K562 (cell line): ENCODE results near the gene HMGCL. TPM values are rescaled to one million over a fixed set of nuclear protein-coding genes. Genes with fewer than 3 reads are reported as not detected.

Source experiments
- ATAC-seq: fragments of 200-7000 bp; cut with Tn5 transposase; 3 replicates; pipeline ENCODE4 v1.9.1; 2020; ENCODE audit warnings: moderate library complexity
- BruUV-seq: library from RNA; stranded (reverse); fragments of 400-500 nt; replicated peaks from 2 replicates; lab custom pipeline; 2021; lab: Mats Ljungman, UMichigan
- CTCF ChIA-PET: fragments of 300-600 bp; formaldehyde crosslinking; extraction: SDS; loops from one replicate; lab custom pipeline; 2021; ENCODE audit warnings: low intra/inter-chr PET ratio; lab: Yijun Ruan, JAX
- POLR2A ChIA-PET: fragments of 300-600, 350-650 bp; sonication (Branson Sonifier 250); formaldehyde crosslinking; extraction: SDS; loops from one replicate; lab custom pipeline; 2021; ENCODE audit warnings: antibody characterized with exemption, inconsistent platforms; lab: Yijun Ruan, JAX
- DNase-seq, 4 experiments: peaks; one replicate each; pipeline versions ENCODE4 v3.0.0 to v3.0.0-alpha.2; 2011 to 2018; ENCODE audit warnings: low spot score in 3 of 4, mixed read lengths in 3 of 4; ENCODE audit errors: extremely low read depth in 1 of 4
- FAIRE-seq: peaks from 2 replicates; lab custom pipeline; 2011; peaks lifted over from hg19 to GRCh38; lab: Jason Lieb, UNC
- H2AFZ ChIP-seq: 2 replicates; pipeline ENCODE4 v1.6.0; 2011; ENCODE audit warnings: low read depth, low read length, control low read depth, inconsistent platforms
- H3K27ac ChIP-seq: fragments of 200-600 bp; 3 replicates; pipeline ENCODE4 v1.8.0; 2011; ENCODE audit warnings: low read depth, mild to moderate bottlenecking, control low read depth, inconsistent platforms, low read length, moderate library complexity, mixed read lengths; ENCODE audit errors: extremely low read depth
- H3K27me3 ChIP-seq, 2 experiments: fragments of 300-600 bp in 1 of 2; 2 replicates in 1 of 2; 3 replicates in 1 of 2; pipeline versions ENCODE4 v1.6.0 to v1.8.0; 2011; ENCODE audit warnings: inconsistent platforms in 2 of 2, low read length in 2 of 2, mild to moderate bottlenecking in 1 of 2, mixed read lengths in 1 of 2, moderate library complexity in 1 of 2; ENCODE audit not compliant: control insufficient read depth in 2 of 2, insufficient read depth in 2 of 2
- H3K36me3 ChIP-seq: fragments of 300-600 bp; 3 replicates; pipeline ENCODE4 v1.8.0; 2011; ENCODE audit warnings: mild to moderate bottlenecking, low read length, inconsistent platforms; ENCODE audit not compliant: control insufficient read depth, insufficient read depth
- H3K4me1 ChIP-seq, 2 experiments: fragments of 200-600 bp in 1 of 2; replicated peaks in 1 of 2; 2 replicates in 1 of 2; 3 replicates in 1 of 2; pipeline versions ENCODE4 v1.5.1 to v1.8.0; 2011; ENCODE audit warnings: inconsistent platforms in 2 of 2, low read length in 2 of 2, mild to moderate bottlenecking in 1 of 2, mixed read lengths in 1 of 2, moderate library complexity in 1 of 2; ENCODE audit not compliant: control insufficient read depth in 2 of 2, insufficient read depth in 2 of 2
- H3K4me2 ChIP-seq: 2 replicates; pipeline ENCODE4 v1.6.1; 2011; ENCODE audit warnings: low read length, control low read depth, inconsistent platforms, mixed read lengths; ENCODE audit not compliant: insufficient read depth
- H3K4me3 ChIP-seq: fragments of 200-600 bp; sonication (generic), shearing (Covaris generic); 2 replicates; pipeline ENCODE4 v1.5.1; 2016; ENCODE audit warnings: control low read depth, inconsistent platforms
- H3K79me2 ChIP-seq: fragments of 200-600 bp; 3 replicates; pipeline ENCODE4 v1.8.0; 2011; ENCODE audit warnings: low read length, inconsistent platforms; ENCODE audit not compliant: control insufficient read depth, insufficient read depth
- H3K9ac ChIP-seq, 2 experiments: 2 replicates each; pipeline versions ENCODE4 v1.6.0 to v1.6.1; 2011; ENCODE audit warnings: low read depth in 2 of 2, low read length in 2 of 2, control low read depth in 1 of 2, inconsistent platforms in 1 of 2, mild to moderate bottlenecking in 1 of 2, mixed read lengths in 1 of 2; ENCODE audit not compliant: insufficient read depth in 1 of 2
- H3K9me1 ChIP-seq: one replicate; pipeline ENCODE4 v1.6.0; 2011; ENCODE audit warnings: inconsistent platforms, mild to moderate bottlenecking, low read length, moderate library complexity; ENCODE audit not compliant: control insufficient read depth, insufficient read depth
- H3K9me3 ChIP-seq: replicated peaks from 2 replicates; pipeline ENCODE4 v1.5.1; 2011; ENCODE audit warnings: low read depth, low read length, inconsistent platforms; ENCODE audit not compliant: control insufficient read depth, insufficient read depth
- H4K20me1 ChIP-seq: replicated peaks from 2 replicates; pipeline ENCODE4 v1.6.1; 2011; ENCODE audit warnings: low read length, inconsistent platforms, mixed read lengths; ENCODE audit not compliant: control insufficient read depth, insufficient read depth
- E2F3 ChIP-seq: fragments of 250-450 bp; sonication (Bioruptor Pico); IDR thresholded peaks from 2 replicates; pipeline ENCODE4 v1.4.0; 2020; ENCODE audit warnings: mild to moderate bottlenecking
- ELF4 ChIP-seq: fragments of 450-650 bp; formaldehyde crosslinking; IDR thresholded peaks from 2 replicates; pipeline ENCODE4 v1.4.0; 2022; ENCODE audit warnings: missing genetic modification characterization
- ETS2 ChIP-seq: IDR thresholded peaks from 2 replicates; pipeline ENCODE4 v1.6.1; 2016; ENCODE audit warnings: borderline replicate concordance, missing genetic modification characterization, mild to moderate bottlenecking, moderate library complexity, missing compliant biosample characterization; ENCODE audit not compliant: poor library complexity, severe bottlenecking
- GABPA ChIP-seq: fragments of 200-800 bp; sonication (Bioruptor generic); conservative IDR thresholded peaks from 2 replicates; pipeline ENCODE4 v1.6.1; 2016; ENCODE audit warnings: low read depth, missing genetic modification characterization, missing compliant biosample characterization
- KLF6 ChIP-seq: fragments of 250-450 bp; sonication (Bioruptor Pico); IDR thresholded peaks from 2 replicates; pipeline ENCODE4 v1.4.0; 2020; ENCODE audit warnings: mild to moderate bottlenecking, moderate library complexity, borderline replicate concordance
- NEUROD1 ChIP-seq: fragments of 150-350 bp; IDR thresholded peaks from 2 replicates; pipeline ENCODE4 v1.6.1; 2014; ENCODE audit warnings: borderline replicate concordance, low read length, low read depth; ENCODE audit not compliant: partially characterized antibody
- OTX1 ChIP-seq: fragments of 450-650 bp; formaldehyde crosslinking; IDR thresholded peaks from 2 replicates; pipeline ENCODE4 v1.4.0; 2022; ENCODE audit warnings: mild to moderate bottlenecking
- SNIP1 ChIP-seq: fragments of 450-650 bp; IDR thresholded peaks from 2 replicates; pipeline ENCODE4 v1.7.1; 2017; ENCODE audit warnings: low read depth, mild to moderate bottlenecking
- SP1 ChIP-seq: sonication (generic); formaldehyde crosslinking; IDR thresholded peaks from 2 replicates; pipeline ENCODE4 v1.8.1; 2022; ENCODE audit warnings: mild to moderate bottlenecking, missing genetic modification reagents
- TAL1 ChIP-seq: fragments of 450-650 bp; IDR thresholded peaks from 2 replicates; pipeline ENCODE4 v1.6.1; 2016; ENCODE audit warnings: mild to moderate bottlenecking
- THAP12 ChIP-seq: fragments of 250-450 bp; sonication (Bioruptor Pico); IDR thresholded peaks from 2 replicates; pipeline ENCODE4 v1.9.0; 2021; ENCODE audit warnings: mild to moderate bottlenecking, inconsistent platforms
- TRIM24 ChIP-seq, 2 experiments: fragments of 450-650 bp; IDR thresholded peaks; 2 replicates each; pipeline ENCODE4 v1.6.1; 2016
- U2AF1 ChIP-seq: fragments of 200-400 bp; formaldehyde crosslinking; optimal IDR thresholded peaks from 2 replicates; pipeline ENCODE3; 2017; ENCODE audit warnings: mild to moderate bottlenecking, low read depth, low read length, moderate library complexity
- ZNF589 ChIP-seq: fragments of 200-800 bp; sonication (Bioruptor generic); IDR thresholded peaks from 2 replicates; pipeline ENCODE4 v1.6.1; 2016; ENCODE audit warnings: low read depth, missing genetic modification characterization, missing compliant biosample characterization
- ZNF592 ChIP-seq: fragments of 450-650 bp; IDR thresholded peaks from 2 replicates; pipeline ENCODE4 v1.6.1; 2017; ENCODE audit warnings: antibody characterized with exemption, mild to moderate bottlenecking
- WGBS: fragments of 100-300 bp; shearing (Covaris generic); methylation state at CpG from one replicate; pipeline ENCODE4 v1.1.6; 2016; ENCODE audit warnings: low coverage, mixed read lengths; ENCODE audit not compliant: insufficient coverage; ENCODE audit errors: missing lambda C conversion rate; 5-methylcytosine and 5-hydroxymethylcytosine counted together
- in situ Hi-C: fragments of 300-500 bp; cut with MboI; formaldehyde crosslinking; loops from 4 replicates; pipeline ENCODE4 v1.15.0; 2018; ENCODE audit warnings: inconsistent platforms, mixed read lengths
- intact Hi-C: fragments of 100-400 bp; cut with micrococcal nuclease; formaldehyde crosslinking; loops from 2 replicates; pipeline ENCODE4 v1.14.2; 2022
- polyA plus RNA-seq, 8 experiments: library from polyadenylated mRNA; depleted of rRNA in 4 of 8; stranded (reverse) in 5 of 8; unstranded in 3 of 8; fragments of >200 nt; fragmentation: Nextera tagmentation in 2 of 8; fragmentation: Illumina TruSeq in 1 of 8; extraction: Ambion mirVana in 2 of 8; extraction: Trizol in 1 of 8; gene quantifications; 2 replicates each; pipeline versions ENCODE4 v1.2.1 to v1.2.3, GENCODE V29; 2011 to 2014; ENCODE audit warnings: inconsistent platforms in 1 of 8, missing spikeins in 1 of 8
- total RNA-seq, 7 experiments: library from RNA; depleted of rRNA in 6 of 7; stranded (reverse); fragments of >200 nt in 6 of 7; fragmentation: Illumina TruSeq in 2 of 7; extraction: Trizol in 2 of 7; gene quantifications; 2 replicates each; pipeline versions ENCODE4 v1.2.1 to v1.2.3, GENCODE V29; 2011 to 2021; ENCODE audit warnings: low replicate concordance in 1 of 7

The HMGCL gene
- total and polyA plus RNA-seq, 9 of the 15 experiments (the other 6 are each of a cell fraction or from before 2014, with no cell fraction given), result 18.0 to 82.2 (median 24.2) TPM

- intact Hi-C loops (no loop called here), in situ Hi-C loops (no loop called here)
- Histone ChIP-seq H3K4me2 (peak within 1 kb of the TSS; percentile 98), H3K9me1 (no peaks in the 10 kb centered on the region), H3K27ac (peak within 1 kb of the TSS; percentile 90), H4K20me1 (peaks cover 3% of the 10 kb centered on the region; the same call in 1 of the 2 replicates), H2AFZ (peak within 1 kb of the TSS; percentile 82), H3K36me3 (peaks cover 60% of the 10 kb centered on the region), H3K9ac (peak within 1 kb of the TSS; percentile 72 to 92), H3K4me3 (peak within 1 kb of the TSS; percentile 58), H3K27me3 (no peaks in the 10 kb centered on the region), H3K9me3 (no peaks in the 10 kb centered on the region), H3K4me1 (peaks cover 31 to 49% of the 10 kb centered on the region in 2 experiments), H3K79me2 (peaks cover 30% of the 10 kb centered on the region)
- ChIA-PET CTCF (no interaction called here), POLR2A (interaction anchor here (0.6 to 10.2 kb wide), 11 partner anchors 10 to 1770 kb away, joined by 3 to 197 read pairs (median 6); partner anchors contain the start of genes GALE, PITHD1 and RPL11)
- BruUV-seq, result TSS peak; percentile 72
- FAIRE-seq (no peak), ATAC-seq (peak; percentile 92), DNase-seq (peak; percentile 85 to 98 (median 90))
- WGBS, result under 1% methylated on average over 42 of the region's 47 CpGs
- TF ChIP-seq U2AF1, result no peak
- peak; percentile 83 for TF ChIP-seq THAP12 (CRISPR knock-in tag)
- TF ChIP-seq KLF6, result peak; percentile 39; the same call in 1 of the 2 replicates
- peak; percentile 10; the same call in 1 of the 2 replicates for TF ChIP-seq OTX1 (CRISPR knock-in tag)
- TF ChIP-seq ZNF589 (CRISPR knock-in tag), result 0 out of 2 replicates have a peak, but pooled peaks have one; percentile 30
- peak; percentile 1; the same call in 1 of the 2 replicates for TF ChIP-seq TAL1
- TF ChIP-seq NEUROD1, result peak; percentile 26
- peak; percentile 68 for TF ChIP-seq E2F3 (CRISPR knock-in tag)
- TF ChIP-seq ZNF592, result no peak
- TF ChIP-seq SP1 (CRISPR knock-in tag), result peak; percentile 29; the same call in 1 of the 2 replicates
- peak; percentile 98 for TF ChIP-seq ELF4 (CRISPR knock-in tag)
- TF ChIP-seq GABPA (tag), result peak; percentile 99
- TF ChIP-seq TRIM24 (IDR thresholded peaks at IDR 0.05), result peak in 1 of 2 experiments; percentile 80; a peak in 2 of 4 replicates
- TF ChIP-seq SNIP1, result no peak
- TF ChIP-seq ETS2 (tag), result no peak
Measured at GRCh38 chr1:23790696-23791515, 34.3 kb downstream of the HMGCL start, which contains the start of gene LYPLA2. LYPLA2 (plus strand) TSS chr1:23791145; CDS start chr1:23792683, 1,538 bp downstream.
